ENCODE results near the gene DLGAP1. TPM values are rescaled to one million over a fixed set of nuclear protein-coding genes. Genes with fewer than 3 reads are reported as not detected.
"Not testable (repeated sequence)": the region's sequence is repeated elsewhere in the genome, so short reads cannot be mapped to it uniquely, and the experiment has no call there.

The DLGAP1 gene
- total RNA-seq, 1 experiment from 2014 or later: 2.9 TPM

GRCh38 chr18:4292696-4293095 is 162.4 kb downstream of the DLGAP1 start:
- no peak for DNase-seq (ENCODE audit: low read depth)

GRCh38 chr18:4287340-4287739 is 167.8 kb downstream of the DLGAP1 start:
- not testable (repeated sequence) for DNase-seq (ENCODE audit: low read depth)

GRCh38 chr18:4286256-4286655 is 168.9 kb downstream of the DLGAP1 start:
- no peak for DNase-seq (ENCODE audit: low read depth)

DNA sequence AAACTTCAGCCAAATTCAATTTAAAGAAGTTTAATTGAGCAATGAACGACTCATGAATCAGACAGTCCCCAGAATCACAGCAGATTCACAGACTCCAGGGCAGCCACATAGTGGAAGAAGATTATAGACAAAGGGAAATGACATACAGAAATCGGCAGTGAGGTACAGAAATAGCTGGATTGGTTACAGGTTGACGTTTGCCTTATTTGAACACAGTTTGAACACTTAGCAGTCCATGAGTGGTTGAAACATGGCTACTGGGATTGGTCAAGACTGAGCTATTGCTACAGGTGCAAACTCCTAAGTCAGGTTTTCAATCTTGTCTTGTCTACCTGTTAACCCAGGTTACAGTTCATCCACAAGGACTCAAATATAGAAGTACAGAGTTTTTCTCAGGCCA is 169.6 kb downstream of the DLGAP1 start:
- no peak for DNase-seq (ENCODE audit: low read depth)

DNA sequence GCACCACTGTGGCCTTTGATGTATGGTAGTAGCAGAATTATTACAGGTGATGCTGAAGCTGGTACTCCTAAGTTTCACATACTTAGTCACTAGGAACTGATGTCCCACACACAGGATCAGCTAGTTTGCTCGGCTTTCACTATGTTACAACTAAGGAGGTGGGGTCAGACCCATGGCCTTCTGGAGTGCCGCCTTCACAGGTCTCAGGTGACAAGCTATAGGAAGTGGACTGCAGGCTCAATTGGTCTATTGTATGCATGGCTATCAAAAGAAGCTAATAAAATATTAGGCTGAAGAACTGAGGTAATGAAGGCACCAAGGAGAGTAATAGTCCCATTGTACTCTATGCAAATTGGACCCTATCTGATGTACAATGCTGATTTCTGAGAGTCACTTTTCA is 170.6 kb downstream of the DLGAP1 start:
- DNase-seq (ENCODE audit: low read depth): no peak

DNA sequence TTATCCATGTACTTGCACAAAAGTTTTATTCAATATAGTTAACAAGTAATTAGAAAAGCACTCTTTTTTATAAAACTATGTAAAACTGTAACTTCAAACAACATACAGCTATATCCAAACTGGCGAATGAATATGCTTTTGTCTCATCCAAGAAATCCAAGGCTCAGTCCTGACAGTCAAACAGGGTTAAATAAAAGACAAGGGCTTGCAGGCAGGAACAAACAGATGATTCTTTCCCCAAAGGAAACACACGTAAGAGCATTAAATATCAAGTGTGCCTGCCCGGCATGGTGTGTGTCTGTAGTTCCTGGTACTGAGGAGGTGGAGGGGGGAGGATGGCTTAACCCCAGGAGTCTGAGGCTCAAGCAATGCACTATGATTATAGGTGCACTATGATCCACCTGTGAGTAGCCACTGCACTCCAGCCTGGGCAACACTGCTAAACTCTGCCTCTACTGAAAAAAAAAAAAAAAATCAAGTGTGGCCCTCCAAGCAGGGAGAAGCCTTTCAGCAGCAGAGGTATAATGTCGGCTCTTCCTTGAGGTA is 171.3 kb downstream of the DLGAP1 start:
- no peak for DNase-seq (ENCODE audit: low read depth)

DNA sequence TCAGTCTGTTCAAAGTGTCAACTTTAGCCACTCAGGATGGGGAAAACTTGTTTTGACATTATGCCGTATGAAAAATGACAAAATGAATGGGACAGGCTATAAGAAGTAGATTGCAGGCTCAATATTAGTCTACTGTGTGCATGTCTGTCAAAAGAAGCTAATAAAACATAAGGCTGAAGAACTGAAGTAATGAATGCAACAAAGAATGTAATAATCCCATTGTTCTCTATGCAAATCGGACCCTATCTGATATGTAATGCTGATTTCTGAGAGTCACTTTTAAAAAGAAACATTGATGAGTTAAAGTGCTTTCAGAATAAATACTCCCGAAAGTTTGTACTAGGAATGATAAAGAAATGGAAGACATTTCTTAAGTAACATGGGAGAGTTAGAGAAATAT is 172.2 kb downstream of the DLGAP1 start:
- no peak for DNase-seq (ENCODE audit: low read depth)

GRCh38 chr18:4276953-4277585 is 178.0 kb downstream of the DLGAP1 start:
- DNase-seq (ENCODE audit: low read depth): no peak

DNA sequence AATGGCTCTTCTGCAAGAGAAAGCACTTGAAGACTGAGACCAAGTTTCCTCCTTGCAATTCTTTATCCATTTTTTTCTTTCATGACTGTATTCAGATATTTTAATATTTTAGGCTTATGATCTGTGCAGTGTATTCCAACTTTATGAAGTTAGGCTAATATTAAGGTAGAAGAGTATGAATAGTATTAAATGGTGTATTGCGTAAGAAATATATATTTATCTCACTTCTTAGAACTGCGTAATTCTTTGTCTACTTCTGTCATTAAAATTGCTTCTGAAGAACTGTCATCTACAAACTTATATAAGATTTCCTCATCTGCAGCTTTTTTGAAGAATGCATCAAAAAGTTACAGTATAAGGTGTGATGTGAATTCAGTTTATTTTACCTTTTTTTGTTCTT is 183.2 kb downstream of the DLGAP1 start:
- DNase-seq (ENCODE audit: low read depth): no peak

DNA sequence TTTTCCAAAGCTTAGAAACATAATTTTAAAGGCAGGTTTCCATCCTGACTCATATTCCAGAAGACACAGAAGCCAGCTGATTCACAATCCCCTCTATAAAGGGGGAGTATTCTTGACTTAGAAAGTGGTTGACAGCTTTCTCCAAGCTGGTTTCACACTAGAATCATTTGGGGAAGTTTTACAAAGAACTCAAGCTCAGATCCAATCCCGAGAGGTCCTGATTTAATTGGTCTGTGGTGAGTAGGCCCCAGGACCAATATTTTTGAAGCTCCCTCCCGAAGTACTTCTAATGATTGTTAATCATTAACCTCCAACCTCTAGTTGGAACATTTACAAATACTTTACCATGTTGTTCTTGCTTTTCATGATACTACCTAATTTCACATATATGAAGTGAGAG is 184.1 kb downstream of the DLGAP1 start:
- DNase-seq (ENCODE audit: low read depth): no peak

- no peak for DNase-seq (ENCODE audit: low read depth)
Measured at GRCh38 chr18:4270016-4270415, 185.1 kb downstream of the DLGAP1 start.

DNA sequence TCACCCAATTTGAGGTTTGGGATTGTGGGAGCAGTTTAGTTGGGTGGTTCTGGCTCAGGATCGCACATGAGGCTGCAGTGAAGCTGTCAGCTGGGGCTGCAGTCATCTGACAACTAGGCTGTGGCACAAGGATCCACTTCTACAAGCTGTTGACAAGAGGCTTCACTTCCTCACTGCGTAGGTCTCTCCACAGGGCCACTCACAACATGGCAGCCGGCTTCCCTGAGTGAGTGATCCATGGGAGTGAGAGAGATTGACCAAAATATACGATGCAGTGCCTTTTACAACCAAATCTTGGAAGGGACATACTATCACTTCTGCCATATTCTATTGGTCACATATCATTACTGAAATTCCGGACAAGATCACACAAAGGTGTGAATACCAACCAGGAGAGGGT is 187.5 kb downstream of the DLGAP1 start:
- DNase-seq (ENCODE audit: low read depth): no peak

- no peak for DNase-seq (ENCODE audit: low read depth)
Measured at GRCh38 chr18:4264347-4264791, 190.7 kb downstream of the DLGAP1 start.

DNA sequence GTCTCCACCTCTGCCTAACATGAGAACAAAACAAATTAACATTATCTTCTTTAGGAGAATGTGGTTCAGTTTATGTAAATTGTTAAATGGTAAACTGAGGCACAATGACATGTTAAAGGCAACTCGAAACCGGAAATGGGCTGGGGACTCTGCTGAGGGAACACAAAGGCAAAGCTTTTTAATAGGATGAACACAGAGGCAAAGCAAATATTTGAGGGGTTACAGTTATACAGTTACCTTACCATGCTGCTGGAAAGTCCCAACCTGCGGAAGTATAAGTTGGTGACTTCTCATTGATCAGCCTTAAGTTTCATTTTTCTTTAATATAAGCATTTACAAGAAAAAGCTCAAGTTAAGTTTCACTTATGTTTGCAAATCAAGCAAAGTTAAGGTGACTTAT is 195.0 kb downstream of the DLGAP1 start:
- no peak for DNase-seq (ENCODE audit: low read depth)

DNA sequence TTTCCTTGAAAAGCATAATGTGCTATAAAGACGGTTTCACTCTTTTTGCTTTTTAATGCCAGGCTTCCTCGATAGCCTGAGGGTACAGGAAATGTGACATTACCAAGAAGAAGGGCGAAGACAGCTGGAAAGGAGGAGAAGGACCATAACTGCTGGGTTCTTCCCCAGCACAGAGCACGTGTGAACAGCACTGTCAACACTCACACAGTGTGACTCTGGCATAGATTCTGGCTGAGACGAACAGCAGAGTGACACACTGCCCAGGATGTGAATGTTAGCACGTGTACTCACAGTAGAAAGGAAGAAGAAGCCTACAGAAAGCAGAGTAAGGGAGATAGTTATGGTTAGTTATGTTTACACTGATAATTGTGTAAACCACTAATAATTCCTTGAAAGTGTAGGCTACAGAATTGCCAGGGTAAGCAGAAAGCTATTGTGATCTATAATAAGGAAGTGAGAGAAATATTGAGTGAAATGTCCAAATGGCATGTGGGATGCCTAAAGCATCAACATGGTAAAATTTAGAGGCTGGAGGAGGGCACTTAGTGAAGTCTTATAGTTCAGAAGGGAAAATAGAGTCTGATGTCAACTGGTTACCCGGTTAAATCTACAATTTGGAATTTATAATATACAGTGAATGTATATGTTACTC is 198.2 kb downstream of the DLGAP1 start:
- DNase-seq (ENCODE audit: low read depth): no peak

DNA sequence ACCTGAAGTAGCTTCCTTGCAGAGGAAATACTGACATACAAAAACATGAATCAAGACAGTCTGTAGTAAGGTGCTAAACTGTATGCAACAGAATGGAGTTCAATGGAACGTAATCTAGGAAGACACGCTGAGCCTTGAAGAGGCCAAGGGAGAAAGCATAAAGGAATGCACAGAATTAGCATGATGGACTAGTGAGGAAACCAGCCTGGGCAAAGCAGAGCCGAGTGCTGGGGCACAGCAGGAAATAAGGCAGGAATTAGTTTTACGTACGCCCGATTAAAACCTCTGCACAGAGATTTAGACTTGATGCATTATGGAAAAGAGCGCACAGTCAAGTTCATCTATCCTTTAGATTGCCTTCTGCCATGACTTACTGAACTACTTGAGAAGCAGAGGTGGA is 200.3 kb downstream of the DLGAP1 start:
- no peak for DNase-seq (ENCODE audit: low read depth)

GRCh38 chr18:4252829-4253228 is 202.3 kb downstream of the DLGAP1 start:
- DNase-seq (ENCODE audit: low read depth): no peak

- DNase-seq (ENCODE audit: low read depth): no peak
Measured at GRCh38 chr18:4251873-4252272, 203.2 kb downstream of the DLGAP1 start.

GRCh38 chr18:4251206-4251605 is 203.9 kb downstream of the DLGAP1 start:
- no peak for DNase-seq (ENCODE audit: low read depth)

DNA sequence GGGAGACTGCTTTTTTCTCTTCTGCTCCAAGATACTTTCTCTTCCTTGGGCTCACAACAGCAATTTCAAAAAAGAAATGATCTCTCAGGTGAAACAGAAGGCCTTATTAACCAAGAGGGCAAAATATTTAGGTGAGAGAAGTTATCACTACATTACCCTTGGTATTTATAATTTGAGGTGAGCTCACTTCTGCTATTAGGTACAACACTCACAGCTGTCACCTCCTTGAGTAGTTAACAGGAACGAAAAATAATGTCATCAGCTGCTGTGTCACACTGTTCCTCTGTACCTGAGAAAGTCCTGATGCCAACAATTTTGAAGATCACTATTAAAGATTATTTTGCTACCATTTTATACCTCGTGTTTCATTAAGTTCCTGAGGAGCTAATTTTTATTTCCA is 205.0 kb downstream of the DLGAP1 start:
- DNase-seq (ENCODE audit: low read depth): no peak

GRCh38 chr18:4248686-4249085 is 206.4 kb downstream of the DLGAP1 start:
- no peak for DNase-seq (ENCODE audit: low read depth)

DNA sequence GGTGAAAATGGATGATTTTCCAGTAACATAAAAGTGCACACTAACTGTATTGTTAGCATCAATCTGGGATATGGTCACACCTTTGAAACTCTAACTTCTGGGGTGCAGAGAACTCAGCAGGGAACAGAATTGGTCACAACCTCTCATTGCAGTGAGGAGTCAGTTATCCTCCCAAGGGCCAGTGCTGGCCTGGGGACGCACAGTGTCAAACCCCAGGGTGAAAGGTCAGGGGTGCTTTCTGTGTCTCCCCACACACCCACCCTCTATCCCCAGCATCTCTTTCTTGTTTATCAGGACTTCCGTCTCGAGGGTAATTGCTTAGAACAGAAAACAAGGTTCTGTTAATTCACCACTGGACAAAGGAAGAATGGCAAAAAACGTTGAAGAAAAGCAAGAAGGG is 208.7 kb downstream of the DLGAP1 start:
- no peak for DNase-seq (ENCODE audit: low read depth)

DNA sequence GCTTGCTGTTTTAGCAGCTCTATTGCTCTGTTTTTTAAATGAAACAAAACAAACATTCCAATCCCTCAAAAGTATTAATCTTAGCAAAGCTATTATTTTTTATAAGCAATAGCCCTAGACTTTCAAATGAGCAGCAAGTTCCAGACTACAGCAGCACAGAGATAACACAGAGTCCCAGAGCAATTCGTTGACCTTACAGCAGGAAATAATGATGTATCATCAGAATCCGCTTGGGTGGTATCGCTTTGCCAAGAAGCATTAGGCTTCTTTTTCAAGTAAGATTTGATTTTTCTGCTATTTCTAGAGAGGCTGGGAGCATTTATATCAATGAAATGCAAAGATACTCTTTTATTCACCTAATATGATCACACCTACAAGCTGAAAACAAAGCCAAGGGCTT is 209.7 kb downstream of the DLGAP1 start:
- no peak for DNase-seq (ENCODE audit: low read depth)
